Activated CD4-positive, CD25-positive, alpha-beta regulatory T cell treated with anti-CD3 and anti-CD28 coated beads, Interleukin-2, amount 50 U/mL, for 72 hours (primary cell): ENCODE measurements around the gene SLC16A2.
"Not testable (repeated sequence)": the region's sequence is repeated elsewhere in the genome, so short reads cannot be mapped to it uniquely, and the experiment has no call there.

Experiments
- DNase-seq: peaks from one replicate; pipeline ENCODE4 v3.0.0; 2021

SLC16A2 gene

DNA sequence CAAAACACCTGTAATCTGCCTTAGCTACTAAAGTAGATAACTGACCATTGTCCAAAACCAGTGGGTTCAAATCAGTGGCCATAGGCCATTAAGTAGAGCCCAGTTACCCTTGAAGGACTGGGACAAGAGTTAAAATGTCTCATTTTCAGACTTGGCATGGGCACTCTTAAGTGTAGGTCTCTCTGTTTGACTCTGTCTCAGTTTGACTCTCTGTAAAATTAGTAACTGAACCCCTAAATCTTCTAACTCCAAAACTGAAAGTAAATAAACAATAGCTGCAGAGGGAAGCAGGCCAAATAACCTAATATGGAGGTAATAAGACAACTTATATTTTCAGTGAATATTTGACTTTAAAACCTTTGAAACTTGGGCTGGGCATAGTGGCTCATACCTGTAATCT lies 89.1 kb downstream of the SLC16A2 start:
- DNase-seq: no peak

DNA sequence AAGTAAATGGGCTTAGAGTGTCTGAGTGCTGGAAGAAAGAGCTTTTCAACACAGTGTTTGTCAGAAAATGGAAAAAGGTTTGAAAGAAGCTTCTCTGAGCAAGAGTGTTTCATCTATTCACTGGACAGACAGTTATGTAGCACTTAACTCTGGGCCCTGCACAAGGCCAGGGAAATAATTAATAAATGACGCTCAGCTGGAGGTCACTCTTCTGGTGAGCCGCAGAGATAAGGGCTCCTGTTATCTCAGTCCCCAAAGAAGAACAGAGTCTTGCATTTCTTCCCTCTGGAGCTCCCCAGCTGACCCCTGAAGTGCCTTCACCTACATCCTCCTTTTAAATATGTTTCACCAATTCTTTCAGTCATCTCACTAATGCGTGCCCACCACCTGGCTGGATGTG lies 90.4 kb downstream of the SLC16A2 start:
- no peak for DNase-seq

DNA sequence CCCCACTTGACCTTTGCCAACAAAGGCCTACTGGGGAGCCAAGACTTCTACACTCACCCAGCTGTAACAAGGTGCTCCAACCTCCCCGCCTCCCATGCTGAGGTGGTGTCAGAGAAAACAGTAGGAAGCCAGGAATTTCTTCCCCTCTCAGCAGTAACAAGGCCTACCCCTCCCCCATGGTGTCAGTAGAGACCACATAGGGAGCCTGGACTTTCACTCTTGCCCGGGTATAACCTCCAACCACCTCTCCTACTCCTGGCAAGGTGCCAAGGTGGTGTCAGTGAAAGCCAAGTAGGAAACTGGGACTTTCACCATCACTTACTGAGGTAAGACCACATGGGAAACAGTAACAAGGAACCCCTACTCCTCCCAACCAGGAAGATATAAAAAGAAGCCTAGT lies 93.1 kb downstream of the SLC16A2 start:
- DNase-seq: no peak

DNA sequence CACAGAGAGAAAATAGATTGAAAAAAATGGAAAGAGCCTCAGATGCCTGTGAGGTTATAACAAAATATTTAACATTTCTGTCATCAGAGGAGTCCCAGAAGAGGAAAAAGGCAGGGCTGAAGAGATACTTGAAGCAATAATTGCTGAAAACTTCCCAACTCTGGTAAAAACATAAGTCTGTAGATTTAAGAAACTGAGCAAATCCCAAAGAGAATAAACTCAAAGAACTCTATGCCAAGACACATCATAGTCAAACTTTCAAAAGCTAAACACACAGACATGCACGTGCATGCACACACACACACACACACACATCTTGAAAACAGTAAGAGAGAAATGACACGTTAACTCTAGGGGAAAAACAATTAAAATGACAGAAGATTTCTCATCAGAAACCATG lies 94.1 kb downstream of the SLC16A2 start:
- no peak for DNase-seq

DNA sequence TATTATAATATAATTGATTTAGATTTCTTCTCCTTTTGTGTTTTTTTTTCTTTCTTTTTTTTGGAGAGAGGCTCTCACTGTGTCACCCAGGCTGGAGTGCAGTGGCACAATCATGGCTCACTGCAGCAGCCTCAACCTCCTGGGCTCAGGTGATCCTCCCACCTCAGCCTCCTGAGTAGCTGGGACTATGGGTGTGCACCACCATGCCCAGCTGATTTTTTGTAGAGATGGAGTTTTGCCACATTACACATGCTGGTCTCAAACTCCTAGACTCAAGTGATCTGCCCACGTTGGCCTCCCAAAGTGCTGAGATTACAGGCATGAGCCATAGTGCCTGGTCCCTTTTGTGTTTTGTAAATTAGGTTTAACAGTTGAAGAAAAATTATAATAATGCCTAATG lies 94.7 kb downstream of the SLC16A2 start:
- not testable (repeated sequence) for DNase-seq

DNA sequence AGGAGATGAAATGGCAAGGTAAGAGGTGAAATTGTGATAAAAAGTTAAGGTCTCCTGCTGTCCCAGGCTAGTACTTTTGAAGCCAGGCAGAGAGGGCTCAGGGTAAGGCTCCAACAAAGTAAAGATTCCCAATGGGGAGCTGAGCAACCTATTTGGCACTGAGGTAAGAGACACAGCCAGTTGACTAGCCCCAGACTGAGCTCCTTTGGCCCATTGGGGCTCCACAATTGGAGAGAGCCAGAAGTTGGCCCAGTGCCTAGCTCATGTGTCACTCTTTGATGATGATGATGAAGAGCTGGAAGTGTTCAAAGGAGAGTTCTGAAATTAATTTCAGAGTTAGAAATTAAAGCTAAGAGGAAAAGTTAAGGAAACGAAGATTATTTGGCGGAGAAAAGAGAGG lies 98.6 kb downstream of the SLC16A2 start:
- no peak for DNase-seq

DNA sequence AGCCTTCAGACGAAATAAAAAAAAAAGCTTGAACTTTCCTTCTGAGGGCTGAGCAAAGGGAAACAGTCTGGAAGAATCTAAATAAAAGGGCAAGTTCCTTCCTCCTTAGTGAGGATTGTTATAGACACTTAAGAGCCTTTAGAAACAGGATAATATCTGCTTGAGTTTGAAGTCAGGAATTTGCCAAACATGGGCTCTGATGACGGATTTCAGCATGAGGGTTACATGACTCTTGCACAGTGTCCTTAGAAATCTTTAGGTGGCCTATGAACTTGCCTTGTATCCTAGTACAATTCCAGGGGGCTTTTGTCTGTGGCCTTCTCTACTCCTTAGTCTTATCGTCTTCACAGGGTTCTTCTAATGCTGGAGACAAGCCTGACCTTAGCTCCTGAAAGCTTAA lies 99.0 kb downstream of the SLC16A2 start:
- DNase-seq: no peak

DNA sequence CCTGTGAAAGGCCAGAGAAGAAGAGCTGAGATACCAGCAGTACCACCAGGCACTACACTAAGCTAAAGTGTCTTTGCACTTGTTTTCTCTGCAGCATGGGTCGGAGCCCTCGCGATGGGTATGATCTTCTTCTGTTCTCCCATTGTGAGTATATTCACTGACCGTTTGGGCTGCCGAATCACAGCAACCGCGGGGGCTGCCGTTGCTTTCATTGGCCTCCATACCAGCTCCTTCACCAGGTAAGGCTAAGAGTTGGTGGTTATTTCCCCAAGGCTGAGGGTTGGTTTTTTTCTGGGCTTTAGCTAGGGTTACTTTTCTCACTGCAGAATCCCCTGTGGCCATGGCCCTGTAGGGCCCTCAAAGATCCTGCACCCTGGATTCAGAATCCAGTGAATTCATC lies 99.6 kb downstream of the SLC16A2 start:
- DNase-seq: no peak

DNA sequence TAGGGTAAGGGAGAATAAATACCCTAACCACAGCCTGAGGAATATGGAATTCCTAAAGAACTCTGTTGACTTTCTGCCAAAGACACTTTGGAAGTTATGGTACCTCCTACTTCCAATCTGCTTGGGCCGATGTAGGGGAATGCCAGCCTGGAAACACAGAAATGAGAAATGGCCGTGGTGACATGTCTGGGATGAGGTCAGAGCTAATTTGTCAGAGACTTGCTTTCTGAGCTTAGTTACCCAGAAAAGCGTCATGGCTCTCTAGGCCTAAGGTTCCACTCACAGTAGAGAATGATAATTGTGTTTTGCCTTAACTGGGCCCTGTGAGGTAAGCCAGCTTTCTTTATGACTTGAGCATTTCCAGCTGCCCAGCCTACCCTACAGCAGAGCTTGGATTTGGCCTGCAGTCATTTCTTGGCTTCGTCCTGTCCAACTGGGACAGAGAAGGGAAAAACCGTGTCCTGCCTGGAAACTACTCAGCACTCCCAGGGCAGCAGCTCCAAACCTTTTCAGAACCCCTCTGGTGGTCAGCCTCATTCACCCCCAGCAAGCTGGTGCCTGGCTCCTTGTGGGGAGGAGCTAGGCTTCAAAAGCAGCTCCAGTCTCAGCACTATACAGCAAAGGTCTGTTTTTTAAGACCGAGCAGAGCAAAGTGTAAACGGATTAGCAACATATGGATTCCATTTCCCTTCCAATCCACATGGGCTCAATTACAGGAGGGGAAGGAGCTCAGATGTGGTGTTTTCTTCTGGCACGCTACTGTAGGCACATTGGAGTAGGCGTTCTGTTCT lies 100.9 kb downstream of the SLC16A2 start:
- DNase-seq: no peak

DNA sequence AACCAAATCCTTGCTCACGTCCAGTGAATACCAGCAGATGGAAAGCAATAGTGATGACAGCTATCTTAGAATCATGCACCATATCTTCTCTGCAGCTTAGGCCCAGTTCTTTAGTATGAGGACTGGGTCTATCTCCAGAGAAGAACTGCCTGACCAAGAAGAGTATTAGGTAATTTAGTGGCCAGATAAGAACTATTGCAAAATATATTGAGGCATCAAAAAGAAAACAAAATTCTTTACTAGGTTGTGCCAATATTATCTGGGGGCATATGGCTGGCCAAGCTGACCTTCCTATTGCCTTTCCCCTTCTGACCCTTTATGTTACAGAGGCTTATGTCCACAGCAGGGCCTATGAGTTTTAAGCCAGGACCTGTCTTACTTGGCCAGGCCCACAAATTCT lies 101.9 kb downstream of the SLC16A2 start:
- DNase-seq: no peak

DNA sequence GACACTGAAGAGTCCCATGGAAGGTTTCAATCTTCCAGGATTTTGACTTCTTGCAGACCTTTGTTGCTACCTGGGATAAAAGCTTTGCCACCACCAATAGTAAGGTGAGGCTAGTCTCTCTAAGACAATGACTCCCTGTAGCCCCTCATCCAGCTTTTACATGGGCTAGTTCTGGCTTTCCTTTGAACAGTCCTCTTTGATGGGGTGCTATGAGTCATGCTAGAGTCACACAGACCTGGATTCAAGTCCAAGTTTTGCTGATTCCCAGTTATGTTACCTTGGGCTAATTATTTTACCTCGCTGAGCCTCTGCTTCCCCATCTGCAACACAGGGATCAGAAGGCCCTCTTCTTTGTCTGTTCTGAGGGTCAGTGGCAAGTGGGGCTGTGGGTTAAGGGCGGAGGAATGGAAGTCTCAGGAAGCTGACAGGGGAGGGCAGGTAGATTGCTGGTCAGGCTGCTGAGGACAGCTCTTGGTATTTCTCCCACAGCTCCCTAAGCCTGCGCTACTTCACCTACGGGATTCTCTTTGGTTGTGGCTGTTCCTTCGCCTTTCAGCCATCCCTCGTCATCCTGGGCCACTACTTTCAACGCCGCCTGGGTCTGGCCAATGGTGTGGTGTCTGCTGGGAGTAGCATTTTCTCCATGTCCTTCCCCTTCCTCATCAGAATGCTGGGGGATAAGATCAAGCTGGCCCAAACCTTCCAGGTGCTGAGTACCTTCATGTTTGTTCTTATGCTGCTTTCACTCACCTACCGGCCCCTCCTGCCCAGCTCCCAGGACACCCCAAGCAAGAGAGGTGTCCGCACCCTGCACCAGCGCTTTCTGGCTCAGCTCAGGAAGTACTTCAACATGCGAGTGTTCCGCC lies 102.8 kb downstream of the SLC16A2 start:
- DNase-seq: no peak

DNA sequence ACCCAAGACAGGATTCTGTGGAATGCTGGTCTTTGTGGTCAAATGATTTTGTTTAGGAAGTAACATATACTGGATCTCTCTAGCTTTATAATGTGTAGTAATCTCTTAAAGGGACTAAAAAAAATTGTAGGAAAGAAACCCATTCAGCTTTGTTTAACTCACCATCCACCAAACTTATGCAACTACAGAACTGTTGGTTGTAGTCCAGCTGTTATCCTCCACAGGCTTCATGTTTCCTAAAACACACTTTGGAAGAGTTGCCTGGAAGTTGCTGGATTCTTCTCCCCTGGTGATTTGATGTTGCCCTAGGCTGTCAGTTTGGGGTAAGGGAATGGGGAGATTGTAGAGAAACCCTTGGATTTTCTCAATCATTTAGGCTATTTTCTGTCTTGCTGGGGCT lies 103.8 kb downstream of the SLC16A2 start:
- no peak for DNase-seq

DNA sequence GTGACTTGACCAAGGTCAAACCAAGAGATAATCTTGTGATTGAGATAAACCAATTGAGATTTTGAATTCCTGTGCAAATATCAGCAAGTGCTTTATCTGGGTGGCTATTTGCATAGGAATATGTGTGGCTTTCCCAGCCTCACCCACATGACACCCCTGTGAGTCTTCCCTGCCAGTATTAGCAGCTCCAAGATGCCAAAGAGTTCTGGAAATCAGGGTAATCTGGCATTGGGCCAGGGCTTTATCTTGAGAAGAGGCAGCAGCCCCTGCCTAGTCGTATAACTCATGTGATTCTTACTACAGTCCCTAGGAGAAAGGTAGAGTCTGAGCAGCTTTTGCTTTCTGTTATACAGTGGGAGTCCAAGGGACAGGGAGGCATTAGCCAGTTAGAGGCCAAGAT lies 105.5 kb downstream of the SLC16A2 start:
- DNase-seq: no peak

DNA sequence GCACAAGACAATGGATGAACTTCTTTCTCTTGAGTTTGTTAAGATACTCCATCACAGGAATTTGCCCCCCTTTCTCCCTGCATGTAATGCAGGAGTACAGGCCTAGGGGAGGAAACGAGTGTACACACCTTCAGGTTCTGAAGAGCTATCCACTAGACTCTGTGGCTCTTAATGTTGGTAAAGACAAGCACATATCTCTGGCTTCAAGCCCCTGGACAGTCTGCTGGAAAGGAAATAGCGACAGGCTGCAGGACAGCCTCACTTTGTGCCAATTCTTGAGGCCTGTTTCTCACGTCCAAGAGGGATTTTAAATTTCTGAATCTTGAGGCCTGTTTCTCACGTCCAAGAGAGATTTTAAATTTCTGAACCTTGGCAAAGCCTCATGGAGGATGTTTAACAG lies 106.1 kb downstream of the SLC16A2 start:
- DNase-seq: no peak

DNA sequence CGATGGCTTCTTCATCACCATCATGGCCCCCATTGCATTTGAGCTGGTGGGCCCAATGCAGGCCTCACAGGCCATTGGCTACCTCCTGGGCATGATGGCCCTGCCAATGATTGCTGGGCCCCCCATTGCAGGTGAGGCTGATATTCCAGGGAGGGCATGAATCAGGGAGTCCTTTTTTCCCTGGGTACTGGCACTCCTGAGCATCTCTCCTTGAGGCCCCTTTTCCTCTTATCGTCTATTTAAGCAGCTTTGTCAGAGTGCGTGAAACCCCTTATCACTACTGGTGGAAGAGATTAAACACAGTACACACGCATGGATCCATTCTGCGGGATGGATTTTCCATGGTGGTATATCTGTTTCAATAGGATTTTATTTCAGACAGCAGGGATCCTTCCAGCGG lies 108.0 kb downstream of the SLC16A2 start:
- no peak for DNase-seq

DNA sequence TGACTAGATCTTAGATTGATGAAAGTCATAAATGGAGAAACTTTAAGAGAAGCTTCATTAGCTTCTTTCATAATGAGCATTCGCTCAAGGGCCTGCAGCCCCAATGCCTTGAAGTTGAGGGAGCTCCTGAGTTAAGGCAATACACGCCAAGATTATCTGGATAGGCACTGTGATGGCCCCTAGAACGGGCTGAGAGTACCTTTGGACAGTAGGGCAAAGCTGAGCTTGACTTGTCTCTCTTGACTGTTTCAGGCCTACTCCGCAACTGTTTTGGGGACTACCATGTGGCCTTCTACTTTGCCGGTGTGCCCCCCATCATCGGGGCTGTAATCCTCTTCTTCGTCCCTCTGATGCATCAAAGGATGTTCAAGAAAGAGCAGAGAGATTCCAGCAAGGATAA lies 109.8 kb downstream of the SLC16A2 start:
- no peak for DNase-seq

DNA sequence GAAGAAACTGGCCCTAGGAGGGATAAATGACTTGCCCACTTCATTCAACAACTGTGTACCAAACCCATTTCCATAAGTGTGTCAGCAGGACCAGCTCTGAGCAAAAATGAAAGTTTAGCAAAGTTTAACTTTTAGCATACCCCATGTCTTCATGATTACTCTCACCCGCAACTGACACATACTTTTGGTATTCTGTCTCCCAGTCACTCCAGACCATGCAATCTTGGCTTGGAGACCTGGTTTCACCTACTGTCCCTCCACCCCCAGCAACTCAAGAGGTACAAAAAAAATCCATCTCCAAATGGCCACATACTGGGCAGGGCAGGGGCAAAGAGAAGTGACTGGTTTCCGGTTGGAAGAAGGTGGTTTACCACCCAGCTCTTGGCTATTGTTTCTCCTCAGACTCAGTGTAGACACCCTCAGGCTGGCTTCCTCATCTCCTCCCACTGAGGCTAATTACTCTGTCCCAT lies 113.3 kb downstream of the SLC16A2 start:
- no peak for DNase-seq

DNA sequence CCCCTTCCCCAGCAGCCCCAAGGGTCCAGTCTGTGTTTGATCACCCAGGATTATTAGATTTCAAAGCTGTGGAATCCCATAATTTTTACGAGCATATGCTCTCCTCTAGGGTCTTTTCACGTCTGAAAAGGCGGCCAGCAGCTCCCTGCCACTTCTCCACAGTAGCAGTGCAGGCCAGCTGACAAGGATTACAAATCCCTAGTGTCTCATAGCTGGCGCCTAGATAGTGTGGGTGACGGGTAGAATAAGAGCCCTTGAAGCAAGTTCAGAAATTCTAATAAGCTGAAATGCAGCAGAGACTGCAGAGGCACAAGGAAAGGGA lies 113.8 kb downstream of the SLC16A2 start:
- no peak for DNase-seq

DNA sequence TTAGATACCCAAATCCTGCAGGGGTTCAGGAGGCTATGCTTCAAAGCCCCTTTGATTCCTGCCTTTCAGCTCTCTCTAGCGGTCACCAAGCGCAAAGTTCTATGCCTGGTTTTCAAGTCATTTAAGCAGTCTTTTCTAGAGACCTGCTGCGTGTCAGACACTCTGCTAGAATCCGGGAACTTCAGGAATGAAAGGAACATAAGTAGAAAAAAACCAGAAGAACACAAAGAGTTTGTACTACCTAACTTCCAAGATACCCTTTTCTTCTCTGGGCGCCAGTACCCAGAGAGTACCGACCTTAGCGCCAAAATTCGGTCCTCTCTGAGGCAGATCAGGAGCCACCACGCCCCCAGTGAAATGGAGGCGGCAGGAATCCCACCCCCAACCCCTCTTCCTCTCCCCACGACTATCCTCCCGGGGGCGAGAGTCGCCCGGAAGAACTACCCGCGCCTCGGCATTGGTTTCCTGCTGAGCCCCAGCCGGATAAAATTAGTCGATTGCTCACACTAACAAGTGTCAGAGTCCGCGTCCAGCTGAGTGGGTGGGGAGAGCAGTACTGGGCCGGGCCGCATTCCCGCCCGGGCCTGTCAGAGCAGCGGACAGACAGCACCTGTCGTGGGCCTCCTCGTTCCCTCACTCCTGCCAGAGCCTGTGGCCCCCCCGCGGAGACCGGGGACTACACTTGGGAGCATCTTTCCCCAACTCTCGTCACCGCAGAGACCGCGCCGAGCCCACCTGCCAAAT lies 114.3 kb downstream of the SLC16A2 start:
- peak; percentile 36 for DNase-seq

DNA sequence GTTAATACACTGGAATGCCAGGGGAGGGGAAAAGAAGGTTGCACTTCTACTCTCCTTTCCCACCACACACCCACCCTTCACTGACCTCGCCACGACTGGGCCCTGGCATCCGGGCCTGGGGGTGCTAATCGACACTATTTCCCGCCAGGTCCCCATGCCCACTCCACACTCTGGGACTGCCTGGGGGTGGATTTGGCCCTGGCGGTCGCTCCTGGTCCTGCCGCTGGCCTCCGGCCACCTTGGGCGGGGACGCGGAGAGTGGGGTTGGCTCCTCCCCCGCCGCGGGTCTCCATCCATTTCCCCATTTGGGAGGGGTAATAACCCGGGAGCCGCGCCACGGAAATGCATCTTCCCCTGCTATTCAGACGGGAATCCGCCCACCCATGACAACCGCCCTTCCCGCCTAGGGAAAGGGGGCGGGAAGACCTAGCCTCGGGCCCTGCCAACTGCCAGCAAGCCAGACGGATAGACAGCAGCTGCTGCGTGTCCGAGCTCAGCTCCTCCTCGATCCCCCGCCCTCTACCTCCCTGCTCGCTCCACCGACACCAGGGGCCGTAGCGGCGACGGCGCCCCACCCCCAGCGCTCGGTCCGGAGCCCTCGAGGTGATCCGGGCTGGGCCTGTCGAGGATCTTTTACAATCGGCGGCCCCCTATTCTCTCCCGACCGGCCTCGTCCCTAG lies 115.0 kb downstream of the SLC16A2 start:
- DNase-seq: peak; percentile 52

DNA sequence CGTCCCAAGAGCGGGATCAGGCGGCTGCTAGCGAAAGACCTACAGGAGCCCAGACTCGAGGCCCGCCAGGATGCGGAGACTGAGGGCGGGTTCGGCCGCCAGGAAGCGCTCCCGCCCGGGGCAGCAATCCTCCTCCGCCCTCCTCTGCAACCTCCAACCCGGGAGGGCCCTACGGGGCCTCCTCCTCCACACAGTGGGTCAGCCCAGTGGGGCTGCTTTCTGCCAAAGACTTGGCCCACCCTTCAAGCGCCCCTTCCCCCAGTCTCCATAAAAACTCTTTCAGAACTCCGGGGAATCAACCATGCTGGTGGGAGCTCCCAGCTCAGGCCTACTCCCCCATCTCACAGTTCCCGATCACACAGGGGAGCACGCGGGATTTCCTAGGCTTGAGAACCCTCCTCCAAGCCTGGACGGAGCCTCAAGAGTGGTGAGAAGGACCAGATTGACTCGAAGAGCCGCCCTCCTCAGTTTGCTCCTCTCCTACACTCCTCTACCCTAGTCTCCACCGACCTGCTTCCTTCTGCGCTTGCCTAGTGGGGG lies 115.6 kb downstream of the SLC16A2 start:
- no peak for DNase-seq

DNA sequence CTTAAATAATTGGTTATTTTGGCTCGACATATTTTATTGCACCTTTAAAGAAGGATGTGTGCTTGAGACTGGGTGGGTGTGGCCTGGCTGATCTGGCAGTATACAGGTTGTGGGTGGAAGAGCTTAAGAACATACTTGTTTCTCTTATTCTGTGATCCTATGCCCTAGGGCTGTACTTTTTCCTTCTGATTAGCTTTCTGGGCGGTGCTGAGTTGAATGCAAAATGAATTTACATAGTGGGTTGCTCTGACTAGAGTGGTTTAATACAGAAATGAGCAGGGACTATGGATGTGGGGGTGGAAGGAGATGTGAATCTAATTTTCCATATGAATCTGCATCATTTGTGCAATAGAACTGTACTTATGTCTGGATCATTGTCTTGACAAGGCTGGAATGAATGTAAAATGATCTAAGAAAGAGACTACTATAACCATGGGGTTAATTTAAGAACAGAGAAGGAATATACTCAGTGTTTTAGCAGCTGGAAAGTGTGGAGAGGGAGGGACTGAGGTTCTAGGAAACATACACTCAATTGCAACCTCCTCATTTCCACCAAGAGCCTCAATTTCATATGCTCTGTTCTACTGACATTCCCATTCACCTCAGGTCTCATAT lies 119.4 kb downstream of the SLC16A2 start:
- no peak for DNase-seq
